Spleen (tissue), 7 donors: ENCODE measurements around the gene RPRD1B.

ENCODE experiments used
- POLR2A ChIP-seq, 3 donors: fragments of 450-650 bp; IDR thresholded peaks; one replicate each; pipeline ENCODE4 v1.5.1; 2017; ENCODE audit warnings: antibody characterized with exemption in 3 of 3, mild to moderate bottlenecking in 1 of 3
- POLR2AphosphoS5 ChIP-seq, 3 donors: sonication (generic); formaldehyde crosslinking; IDR thresholded peaks; one replicate each; pipeline ENCODE4 v1.5.1; 2017; ENCODE audit warnings: antibody characterized with exemption in 3 of 3
- TF ChIP-seq, protein P1 (sequence below), 11 experiments: fragments of 200-600 bp in 7 of 11; fragments of 450-650 bp in 4 of 11; sonication (generic) in 4 of 11; IDR thresholded peaks in 8 of 11; conservative IDR thresholded peaks in 3 of 11; 1 replicate in 7 of 11; 2 replicates in 4 of 11; pipeline versions ENCODE4 v1.4.0 to v1.8.0; 2016 to 2021; ENCODE audit warnings: antibody characterized with exemption in 11 of 11, inconsistent platforms in 4 of 11, mild to moderate bottlenecking in 1 of 11
- donor health status: DM: no; HTN: no; CAD: no; lungs with moderate emphysema.
- donor health status: DM: no; HTN: no; CAD: no.
- donor health status: DM: no; HTN: no; CAD: no.

DNA sequence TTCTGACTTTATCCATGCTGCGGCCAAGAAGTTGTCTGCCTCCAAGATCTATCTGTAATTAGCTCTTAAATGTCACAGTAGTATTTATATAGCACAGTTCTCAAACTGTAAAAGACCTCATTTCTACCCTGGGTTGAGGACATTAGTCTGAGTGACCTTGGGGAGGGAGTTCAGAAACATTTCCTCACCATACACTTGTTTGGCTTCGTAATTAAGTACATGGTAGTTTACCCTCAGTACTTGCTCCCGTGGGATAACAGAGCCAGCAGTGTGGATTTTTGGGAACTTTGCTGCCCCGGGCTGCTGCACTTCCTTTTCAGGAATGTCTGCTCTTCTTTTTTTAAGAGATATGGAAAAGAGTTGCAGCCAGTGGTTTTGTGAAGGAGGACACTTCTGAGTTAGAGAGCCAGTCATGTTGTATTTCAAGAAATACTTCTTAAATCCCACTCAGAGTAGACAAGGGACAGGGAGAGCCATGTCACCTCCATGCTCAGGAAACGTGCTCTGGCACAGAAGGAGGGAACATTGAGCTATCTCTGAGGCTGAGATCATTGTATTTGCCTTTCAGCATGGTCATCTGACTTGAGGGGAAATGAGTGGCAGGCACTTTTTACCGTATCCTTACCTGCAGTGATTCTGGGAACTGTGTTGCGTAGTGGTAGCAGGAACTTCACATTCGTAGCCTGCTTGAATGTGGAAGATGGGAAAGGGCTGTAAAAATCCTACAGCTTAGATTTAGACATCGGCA lies 33.6 kb downstream of the RPRD1B start:
- TF ChIP-seq POLR2A (IDR thresholded peaks at IDR 0.05) (no peak), POLR2AphosphoS5 (IDR thresholded peaks at IDR 0.05) (no peak)
- TF ChIP-seq, protein P1, sequence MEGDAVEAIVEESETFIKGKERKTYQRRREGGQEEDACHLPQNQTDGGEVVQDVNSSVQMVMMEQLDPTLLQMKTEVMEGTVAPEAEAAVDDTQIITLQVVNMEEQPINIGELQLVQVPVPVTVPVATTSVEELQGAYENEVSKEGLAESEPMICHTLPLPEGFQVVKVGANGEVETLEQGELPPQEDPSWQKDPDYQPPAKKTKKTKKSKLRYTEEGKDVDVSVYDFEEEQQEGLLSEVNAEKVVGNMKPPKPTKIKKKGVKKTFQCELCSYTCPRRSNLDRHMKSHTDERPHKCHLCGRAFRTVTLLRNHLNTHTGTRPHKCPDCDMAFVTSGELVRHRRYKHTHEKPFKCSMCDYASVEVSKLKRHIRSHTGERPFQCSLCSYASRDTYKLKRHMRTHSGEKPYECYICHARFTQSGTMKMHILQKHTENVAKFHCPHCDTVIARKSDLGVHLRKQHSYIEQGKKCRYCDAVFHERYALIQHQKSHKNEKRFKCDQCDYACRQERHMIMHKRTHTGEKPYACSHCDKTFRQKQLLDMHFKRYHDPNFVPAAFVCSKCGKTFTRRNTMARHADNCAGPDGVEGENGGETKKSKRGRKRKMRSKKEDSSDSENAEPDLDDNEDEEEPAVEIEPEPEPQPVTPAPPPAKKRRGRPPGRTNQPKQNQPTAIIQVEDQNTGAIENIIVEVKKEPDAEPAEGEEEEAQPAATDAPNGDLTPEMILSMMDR (IDR thresholded peaks at IDR 0.05 in 8 of 11, conservative IDR thresholded peaks at IDR 0.05 in 3 of 11), result no peak
